HepG2 (cell line): Measurements from ENCODE around the gene GFRA3. TPM values are rescaled to one million over a fixed set of nuclear protein-coding genes. Genes with fewer than 3 reads are reported as not detected.

Experiments
- FUBP1 ChIP-seq: sonication (generic); formaldehyde crosslinking; IDR thresholded peaks from 2 replicates; pipeline ENCODE4 v1.5.1; 2020; ENCODE audit warnings: missing genetic modification reagents, mild to moderate bottlenecking, borderline replicate concordance
- HNRNPH1 ChIP-seq: fragments of 200-400 bp; formaldehyde crosslinking; optimal IDR thresholded peaks from 2 replicates; pipeline ENCODE3; 2017; ENCODE audit warnings: mild to moderate bottlenecking, low read depth, low read length
- KDM5A ChIP-seq: fragments of 200-600 bp; sonication (generic); IDR thresholded peaks from 2 replicates; pipeline ENCODE4 v1.7.0; 2018; ENCODE audit warnings: antibody characterized with exemption, mild to moderate bottlenecking, low read length, borderline replicate concordance
- MLLT10 ChIP-seq: sonication (generic); formaldehyde crosslinking; IDR thresholded peaks from 2 replicates; pipeline ENCODE4 v1.4.0; 2020; ENCODE audit warnings: missing genetic modification reagents
- ONECUT2 ChIP-seq: sonication (generic); formaldehyde crosslinking; IDR thresholded peaks from 2 replicates; pipeline ENCODE4 v1.4.0; 2020; ENCODE audit warnings: missing genetic modification reagents
- SOX5 ChIP-seq: IDR thresholded peaks from 2 replicates; pipeline ENCODE4 v1.6.1; 2016; ENCODE audit warnings: borderline replicate concordance
- ZBTB40 ChIP-seq, 2 experiments: fragments of 450-650 bp in 1 of 2; sonication (generic) in 1 of 2; formaldehyde crosslinking in 1 of 2; IDR thresholded peaks; 2 replicates each; pipeline versions ENCODE4 v1.6.1 to v1.8.0; 2016 to 2022; ENCODE audit warnings: antibody characterized with exemption in 1 of 2, mild to moderate bottlenecking in 1 of 2, missing genetic modification reagents in 1 of 2
- ZFP62 ChIP-seq: sonication (generic); formaldehyde crosslinking; IDR thresholded peaks from 2 replicates; pipeline ENCODE4 v1.4.0; 2020; ENCODE audit warnings: missing genetic modification reagents
- ZNF414 ChIP-seq: sonication (generic); formaldehyde crosslinking; IDR thresholded peaks from 2 replicates; pipeline ENCODE4 v1.5.0; 2020; ENCODE audit warnings: missing genetic modification reagents
- ZNF784 ChIP-seq: sonication (generic); formaldehyde crosslinking; IDR thresholded peaks from 2 replicates; pipeline ENCODE4 v1.5.1; 2020; ENCODE audit warnings: missing genetic modification reagents, mild to moderate bottlenecking, borderline replicate concordance
- ZSCAN25 ChIP-seq: sonication (generic); formaldehyde crosslinking; IDR thresholded peaks from 2 replicates; pipeline ENCODE4 v1.8.0; 2022; ENCODE audit warnings: mild to moderate bottlenecking, missing genetic modification reagents
- polyA plus RNA-seq, 8 experiments: library from polyadenylated mRNA; depleted of rRNA in 3 of 8; stranded (reverse) in 7 of 8; unstranded in 1 of 8; fragments of >200 nt; fragmentation: Illumina TruSeq in 4 of 8; extraction: Trizol in 4 of 8; gene quantifications; 2 replicates each; pipeline versions ENCODE4 v1.2.1 to v1.2.3, GENCODE V29; 2011 to 2016; ENCODE audit warnings: low read depth in 4 of 8, missing spikeins in 1 of 8, mixed read lengths in 1 of 8; ENCODE audit not compliant: insufficient read depth in 1 of 8
- total RNA-seq, 5 experiments: library from RNA; depleted of rRNA; stranded (reverse); fragments of >200 nt; fragmentation: Illumina TruSeq; extraction: Trizol; gene quantifications; 2 replicates each; pipeline ENCODE4 v1.2.3, GENCODE V29; 2016; ENCODE audit warnings: low read depth in 1 of 5
- TF ChIP-seq, protein P1 (sequence below): sonication (generic); formaldehyde crosslinking; IDR thresholded peaks from 2 replicates; pipeline ENCODE4 v1.5.0; 2020; ENCODE audit warnings: missing genetic modification reagents

Gene GFRA3
- total and polyA plus RNA-seq, 2 of the 13 experiments (the other 11 are each of a cell fraction or from before 2014, with no cell fraction given): 0.27 to 0.30 TPM

DNA sequence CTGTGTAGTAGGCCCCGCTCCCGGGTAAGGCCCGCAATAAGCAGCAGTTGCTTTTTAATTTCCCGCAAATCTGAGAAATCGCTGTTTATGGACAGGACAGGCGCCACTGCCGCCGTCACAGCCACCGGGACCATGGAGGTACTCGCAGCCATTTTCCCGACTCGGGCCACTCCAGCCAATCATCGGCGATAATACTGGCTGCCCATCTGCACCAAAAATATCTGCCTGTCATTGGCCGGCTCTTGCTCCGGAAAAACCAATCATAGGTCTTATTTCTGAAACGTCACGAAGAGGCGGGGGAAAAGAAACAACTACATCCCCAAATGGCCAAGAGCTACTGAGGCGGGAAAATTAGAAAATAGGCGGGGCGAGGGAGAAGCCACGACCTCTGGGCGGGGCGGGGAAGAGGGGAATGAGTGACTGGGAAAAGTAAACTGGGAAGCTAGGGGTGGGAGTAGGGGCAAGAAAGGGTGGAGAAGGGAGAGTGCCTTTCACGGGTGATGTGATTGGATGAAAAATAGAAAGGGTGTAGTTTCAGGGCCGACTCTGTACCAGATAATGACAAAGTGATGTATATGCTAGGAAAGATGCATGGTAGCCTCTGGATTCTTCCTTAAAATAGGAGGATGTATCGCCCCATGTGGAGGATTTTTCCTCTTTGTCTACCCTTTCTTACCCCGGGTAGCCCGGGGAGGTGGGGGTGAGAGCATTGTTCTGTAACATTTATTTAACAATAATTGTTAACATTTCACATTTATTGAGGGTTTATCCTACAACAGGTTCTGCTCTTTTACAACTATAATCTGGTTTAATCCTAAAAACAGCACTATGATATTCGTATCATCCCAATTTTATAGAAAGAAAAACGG, 61.0 kb downstream of the GFRA3 start, which contains the start of gene CDC23 (continued):
- TF ChIP-seq ZBTB40 (IDR thresholded peaks at IDR 0.05): no peak
- TF ChIP-seq ZBTB40 (CRISPR knock-in tag; IDR thresholded peaks at IDR 0.05): peak; percentile 64; the same call in 1 of the 2 replicates
- no peak for TF ChIP-seq ZNF414
- TF ChIP-seq HNRNPH1: no peak
- TF ChIP-seq SOX5 (CRISPR knock-in tag): peak; percentile 27; the same call in 1 of the 2 replicates
- TF ChIP-seq ONECUT2 (CRISPR knock-in tag): no peak
- TF ChIP-seq FUBP1: no peak
- TF ChIP-seq ZFP62 (CRISPR knock-in tag): no peak
- TF ChIP-seq, protein P1, sequence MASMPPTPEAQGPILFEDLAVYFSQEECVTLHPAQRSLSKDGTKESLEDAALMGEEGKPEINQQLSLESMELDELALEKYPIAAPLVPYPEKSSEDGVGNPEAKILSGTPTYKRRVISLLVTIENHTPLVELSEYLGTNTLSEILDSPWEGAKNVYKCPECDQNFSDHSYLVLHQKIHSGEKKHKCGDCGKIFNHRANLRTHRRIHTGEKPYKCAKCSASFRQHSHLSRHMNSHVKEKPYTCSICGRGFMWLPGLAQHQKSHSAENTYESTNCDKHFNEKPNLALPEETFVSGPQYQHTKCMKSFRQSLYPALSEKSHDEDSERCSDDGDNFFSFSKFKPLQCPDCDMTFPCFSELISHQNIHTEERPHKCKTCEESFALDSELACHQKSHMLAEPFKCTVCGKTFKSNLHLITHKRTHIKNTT (CRISPR knock-in tag): no peak
- peak; percentile 45; the same call in 1 of the 2 replicates for TF ChIP-seq ZSCAN25 (CRISPR knock-in tag)
- peak; percentile 98 for TF ChIP-seq KDM5A
- TF ChIP-seq ZNF784 (CRISPR knock-in tag): no peak
- no peak for TF ChIP-seq MLLT10 (CRISPR knock-in tag)
